SH-SY5Y (cell line): ENCODE results near the gene IGFBP7.

Source experiments
- GATA2 ChIP-seq: IDR thresholded peaks from 2 replicates; pipeline ENCODE4 v1.6.1; 2011; ENCODE audit warnings: mild to moderate bottlenecking, low read depth, low read length
- GATA3 ChIP-seq: IDR thresholded peaks from 2 replicates; pipeline ENCODE4 v1.6.1; 2011; ENCODE audit warnings: low read depth, mild to moderate bottlenecking, low read length, moderate library complexity

DNA sequence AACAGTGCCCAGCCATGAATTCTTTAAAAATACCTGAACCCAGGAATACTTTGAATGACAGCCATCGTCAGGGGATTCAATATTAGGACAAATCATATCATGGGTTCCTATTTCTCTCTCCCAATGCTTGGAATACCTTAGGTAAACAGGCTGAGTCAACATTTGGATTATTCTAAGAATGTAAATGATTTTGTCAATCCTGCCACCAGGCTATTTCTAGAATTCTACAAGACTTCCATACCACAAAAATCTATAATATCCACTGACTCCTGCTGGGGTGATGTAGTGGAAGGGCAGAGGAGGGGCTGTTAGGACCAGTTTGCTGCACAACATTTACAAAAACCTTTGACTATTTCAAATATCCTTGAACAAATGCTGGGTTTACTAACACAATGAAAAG, 65.2 kb downstream of the IGFBP7 start:
- TF ChIP-seq GATA2 = no peak
- TF ChIP-seq GATA3 = no peak
